ENCODE results near the gene FCAR.
"Not testable (repeated sequence)": the region's sequence is repeated elsewhere in the genome, so short reads cannot be mapped to it uniquely, and the experiment has no call there.

GRCh38 chr19:54859421-54859820 lies 14.6 kb upstream of the FCAR start:
- not testable (repeated sequence) for TF ChIP-seq SIN3A (IDR thresholded peaks at IDR 0.05; ENCODE audit: borderline replicate concordance, low read depth, low read length); YY1 (IDR thresholded peaks at IDR 0.05; ENCODE audit: low read depth); POLR2AphosphoS5 (IDR thresholded peaks at IDR 0.05; ENCODE audit: low read depth, low read length); CTCF (IDR thresholded peaks at IDR 0.05); MXI1 (IDR thresholded peaks at IDR 0.05; ENCODE audit: low read depth, low read length)
